Measurements from ENCODE around the gene SYT10.

The SYT10 gene
- total RNA-seq: 0 reads per million in 3 donors

- Histone ChIP-seq H3K9me3 (ENCODE audit: control insufficient read depth, low read length) (no peaks in the 10 kb centered on the region), H3K27me3 (replicated peaks; ENCODE audit: control insufficient read depth, insufficient read depth, low read length, poor library complexity, severe bottlenecking) (no peaks in the 10 kb centered on the region)
- no peak for DNase-seq
Measured at GRCh38 chr12:33439587-33440011, at the start of gene SYT10. SYT10 (minus strand) TSS chr12:33439819; CDS start chr12:33439522, 297 bp downstream.

DNA sequence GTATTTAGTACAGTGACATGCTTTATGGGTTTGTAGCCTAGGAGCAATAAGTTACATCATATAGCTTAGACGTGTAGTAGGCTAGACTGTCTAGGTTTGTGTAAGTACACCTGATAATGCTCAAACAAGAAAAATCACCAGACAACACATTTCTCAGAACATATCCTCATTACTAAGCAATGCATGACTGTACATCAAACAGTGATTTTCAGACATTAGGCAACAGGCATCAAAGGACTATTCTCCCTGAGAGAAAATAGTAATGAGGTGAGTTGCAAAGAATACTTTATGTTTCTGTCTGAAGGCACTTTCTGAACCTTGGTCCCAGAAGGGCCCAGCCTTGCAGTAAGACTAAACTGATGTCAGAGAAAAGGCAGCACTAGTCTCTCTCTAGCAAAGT is 48.4 kb upstream of the SYT10 start:
- Histone ChIP-seq H3K4me1 (ENCODE audit: control insufficient read depth, insufficient read depth, low read length, poor library complexity, severe bottlenecking) (no peaks in the 10 kb centered on the region), H3K27me3 (replicated peaks; ENCODE audit: control insufficient read depth, insufficient read depth, low read length, poor library complexity, severe bottlenecking) (no peaks in the 10 kb centered on the region), H3K27ac (ENCODE audit: insufficient read depth, low read length, poor library complexity, severe bottlenecking) (no peak overlapping the region), H3K4me3 (ENCODE audit: insufficient read depth, low read depth, low read length, poor library complexity, severe bottlenecking) (no peak overlapping the region), H3K36me3 (ENCODE audit: control insufficient read depth, insufficient read depth, low read length) (no peaks in the 10 kb centered on the region), H3K9me3 (ENCODE audit: control insufficient read depth, low read length) (no peaks in the 10 kb centered on the region)
- DNase-seq: no peak

More at GRCh38 chr12:33439587-33440011, at the start of gene SYT10:
- no peak within 1 kb of the TSS for H3K4me3 ChIP-seq (ENCODE audit: insufficient read depth, low read depth, low read length, poor library complexity, severe bottlenecking)
- H3K27ac ChIP-seq (ENCODE audit: insufficient read depth, low read length, poor library complexity, severe bottlenecking): no peak within 1 kb of the TSS
- H3K36me3 ChIP-seq (ENCODE audit: control insufficient read depth, insufficient read depth, low read length): no peaks in the 10 kb centered on the region
- peaks cover 4% of the 10 kb centered on the region for H3K4me1 ChIP-seq (ENCODE audit: control insufficient read depth, insufficient read depth, low read length, poor library complexity, severe bottlenecking)

DNA sequence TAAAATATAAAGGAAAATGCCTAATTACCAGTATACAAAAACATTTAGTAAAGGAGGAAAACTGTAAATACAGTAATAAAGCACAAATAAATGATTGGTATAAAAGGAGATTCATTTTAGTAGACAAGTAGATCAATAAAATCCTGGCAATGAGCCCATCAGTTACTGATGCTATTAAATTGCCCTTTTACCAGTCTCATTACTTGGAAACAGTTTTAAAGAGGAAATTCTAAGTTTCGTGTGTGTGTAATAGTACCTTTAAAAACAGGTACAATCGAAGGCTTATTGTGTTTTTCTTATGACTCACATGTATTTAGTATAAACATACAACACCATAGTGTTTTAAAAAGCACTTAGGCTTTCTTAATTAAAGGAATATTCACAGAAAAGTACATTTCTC is 46.4 kb upstream of the SYT10 start:
- Histone ChIP-seq H3K4me3 (ENCODE audit: insufficient read depth, low read depth, low read length, poor library complexity, severe bottlenecking) (no peak overlapping the region), H3K27ac (ENCODE audit: insufficient read depth, low read length, poor library complexity, severe bottlenecking) (no peak overlapping the region), H3K4me1 (ENCODE audit: control insufficient read depth, insufficient read depth, low read length, poor library complexity, severe bottlenecking) (no peaks in the 10 kb centered on the region), H3K27me3 (replicated peaks; ENCODE audit: control insufficient read depth, insufficient read depth, low read length, poor library complexity, severe bottlenecking) (no peaks in the 10 kb centered on the region), H3K36me3 (ENCODE audit: control insufficient read depth, insufficient read depth, low read length) (no peaks in the 10 kb centered on the region), H3K9me3 (ENCODE audit: control insufficient read depth, low read length) (no peaks in the 10 kb centered on the region)
- DNase-seq: no peak

GRCh38 chr12:33484161-33484560 is 44.5 kb upstream of the SYT10 start:
- Histone ChIP-seq H3K36me3 (ENCODE audit: control insufficient read depth, insufficient read depth, low read length) (no peaks in the 10 kb centered on the region), H3K4me3 (ENCODE audit: insufficient read depth, low read depth, low read length, poor library complexity, severe bottlenecking) (no peak overlapping the region), H3K27ac (ENCODE audit: insufficient read depth, low read length, poor library complexity, severe bottlenecking) (no peak overlapping the region), H3K4me1 (ENCODE audit: control insufficient read depth, insufficient read depth, low read length, poor library complexity, severe bottlenecking) (no peaks in the 10 kb centered on the region), H3K27me3 (replicated peaks; ENCODE audit: control insufficient read depth, insufficient read depth, low read length, poor library complexity, severe bottlenecking) (no peaks in the 10 kb centered on the region), H3K9me3 (ENCODE audit: control insufficient read depth, low read length) (no peaks in the 10 kb centered on the region)
- no peak for DNase-seq

GRCh38 chr12:33480366-33480765 is 40.7 kb upstream of the SYT10 start:
- DNase-seq: no peak
- Histone ChIP-seq H3K9me3 (ENCODE audit: control insufficient read depth, low read length) (no peaks in the 10 kb centered on the region), H3K4me3 (ENCODE audit: insufficient read depth, low read depth, low read length, poor library complexity, severe bottlenecking) (no peak overlapping the region), H3K27me3 (replicated peaks; ENCODE audit: control insufficient read depth, insufficient read depth, low read length, poor library complexity, severe bottlenecking) (no peaks in the 10 kb centered on the region), H3K36me3 (ENCODE audit: control insufficient read depth, insufficient read depth, low read length) (no peaks in the 10 kb centered on the region), H3K27ac (ENCODE audit: insufficient read depth, low read length, poor library complexity, severe bottlenecking) (no peak overlapping the region), H3K4me1 (ENCODE audit: control insufficient read depth, insufficient read depth, low read length, poor library complexity, severe bottlenecking) (no peaks in the 10 kb centered on the region)

GRCh38 chr12:33476058-33476457 is 36.4 kb upstream of the SYT10 start:
- no peaks in the 10 kb centered on the region for H3K9me3 ChIP-seq (ENCODE audit: control insufficient read depth, low read length)
- no peaks in the 10 kb centered on the region for H3K36me3 ChIP-seq (ENCODE audit: control insufficient read depth, insufficient read depth, low read length)
- H3K4me3 ChIP-seq (ENCODE audit: insufficient read depth, low read depth, low read length, poor library complexity, severe bottlenecking): no peak overlapping the region
- no peaks in the 10 kb centered on the region for H3K4me1 ChIP-seq (ENCODE audit: control insufficient read depth, insufficient read depth, low read length, poor library complexity, severe bottlenecking)
- H3K27me3 ChIP-seq (replicated peaks; ENCODE audit: control insufficient read depth, insufficient read depth, low read length, poor library complexity, severe bottlenecking): no peaks in the 10 kb centered on the region
- no peak overlapping the region for H3K27ac ChIP-seq (ENCODE audit: insufficient read depth, low read length, poor library complexity, severe bottlenecking)
- no peak for DNase-seq

DNA sequence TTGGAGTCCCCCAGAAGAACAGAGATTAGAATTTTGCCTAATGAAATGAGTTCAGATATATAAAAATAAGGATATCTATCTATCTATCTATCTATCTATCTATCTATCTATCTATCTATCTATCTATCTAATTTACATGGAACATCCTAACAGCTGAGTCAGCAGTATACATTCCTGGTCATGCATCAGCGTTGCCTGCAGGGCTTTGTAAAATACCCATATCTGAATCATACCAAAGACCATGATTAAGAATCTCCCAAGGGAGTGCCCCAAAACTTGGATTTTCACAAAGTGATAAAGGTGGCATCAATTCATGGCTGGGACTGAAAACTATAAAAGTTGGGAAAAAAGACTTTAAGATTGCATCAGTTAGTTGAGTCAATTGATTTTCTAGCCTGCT is 32.7 kb upstream of the SYT10 start:
- Histone ChIP-seq H3K27me3 (replicated peaks; ENCODE audit: control insufficient read depth, insufficient read depth, low read length, poor library complexity, severe bottlenecking) (no peaks in the 10 kb centered on the region), H3K9me3 (ENCODE audit: control insufficient read depth, low read length) (no peaks in the 10 kb centered on the region), H3K27ac (ENCODE audit: insufficient read depth, low read length, poor library complexity, severe bottlenecking) (no peak overlapping the region), H3K36me3 (ENCODE audit: control insufficient read depth, insufficient read depth, low read length) (no peaks in the 10 kb centered on the region), H3K4me1 (ENCODE audit: control insufficient read depth, insufficient read depth, low read length, poor library complexity, severe bottlenecking) (no peaks in the 10 kb centered on the region), H3K4me3 (ENCODE audit: insufficient read depth, low read depth, low read length, poor library complexity, severe bottlenecking) (no peak overlapping the region)
- no peak for DNase-seq

DNA sequence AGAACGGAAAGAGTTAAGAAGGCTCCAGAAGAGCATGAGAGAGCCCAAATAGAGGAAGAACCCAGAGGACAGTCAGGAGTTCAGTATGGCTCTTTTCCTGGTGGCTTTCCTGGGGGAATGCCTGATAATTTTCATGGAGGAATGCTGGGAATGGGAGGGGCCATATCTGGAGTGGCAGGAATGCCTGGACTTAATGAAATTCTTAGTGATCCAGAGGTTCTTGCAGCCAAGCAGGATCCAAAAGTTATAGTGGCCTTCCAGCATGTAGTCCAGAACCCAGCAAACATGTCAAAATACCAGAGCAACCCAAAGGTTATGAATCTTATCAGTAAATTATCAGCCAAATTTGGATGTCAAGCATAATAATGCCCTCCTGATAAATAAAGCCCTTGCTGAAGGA is 15.5 kb upstream of the SYT10 start:
- Histone ChIP-seq H3K36me3 (ENCODE audit: control insufficient read depth, insufficient read depth, low read length) (no peaks in the 10 kb centered on the region), H3K9me3 (ENCODE audit: control insufficient read depth, low read length) (no peaks in the 10 kb centered on the region), H3K27me3 (replicated peaks; ENCODE audit: control insufficient read depth, insufficient read depth, low read length, poor library complexity, severe bottlenecking) (no peaks in the 10 kb centered on the region), H3K4me1 (ENCODE audit: control insufficient read depth, insufficient read depth, low read length, poor library complexity, severe bottlenecking) (no peaks in the 10 kb centered on the region), H3K27ac (ENCODE audit: insufficient read depth, low read length, poor library complexity, severe bottlenecking) (no peak overlapping the region), H3K4me3 (ENCODE audit: insufficient read depth, low read depth, low read length, poor library complexity, severe bottlenecking) (no peak overlapping the region)
- no peak for DNase-seq

DNA sequence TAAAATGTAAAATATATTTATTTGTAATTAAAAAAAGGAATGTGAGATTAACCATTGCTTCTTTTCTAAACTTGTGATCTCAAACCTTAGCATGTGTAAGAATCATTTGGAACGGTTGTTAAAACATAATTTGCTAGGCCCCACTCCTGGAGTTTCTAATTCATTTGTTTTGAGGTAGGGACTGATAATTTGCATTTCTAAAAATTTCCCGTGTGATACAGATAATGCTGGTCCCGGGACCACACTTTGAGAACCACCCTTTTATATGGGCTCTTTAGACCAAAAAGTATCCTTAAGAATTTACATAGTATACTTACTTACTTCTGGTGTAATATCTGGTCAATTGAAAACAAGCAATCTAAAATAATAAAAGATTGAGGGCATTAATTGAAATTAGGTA is 10.9 kb upstream of the SYT10 start:
- Histone ChIP-seq H3K9me3 (ENCODE audit: control insufficient read depth, low read length) (no peaks in the 10 kb centered on the region), H3K36me3 (ENCODE audit: control insufficient read depth, insufficient read depth, low read length) (no peaks in the 10 kb centered on the region), H3K4me3 (ENCODE audit: insufficient read depth, low read depth, low read length, poor library complexity, severe bottlenecking) (no peak overlapping the region), H3K27ac (ENCODE audit: insufficient read depth, low read length, poor library complexity, severe bottlenecking) (no peak overlapping the region), H3K27me3 (replicated peaks; ENCODE audit: control insufficient read depth, insufficient read depth, low read length, poor library complexity, severe bottlenecking) (no peaks in the 10 kb centered on the region), H3K4me1 (ENCODE audit: control insufficient read depth, insufficient read depth, low read length, poor library complexity, severe bottlenecking) (no peaks in the 10 kb centered on the region)
- DNase-seq: no peak

- no peaks in the 10 kb centered on the region for H3K36me3 ChIP-seq (ENCODE audit: control insufficient read depth, insufficient read depth, low read length)
- no peaks in the 10 kb centered on the region for H3K27me3 ChIP-seq (replicated peaks; ENCODE audit: control insufficient read depth, insufficient read depth, low read length, poor library complexity, severe bottlenecking)
- peaks cover 4% of the 10 kb centered on the region for H3K4me1 ChIP-seq (ENCODE audit: control insufficient read depth, insufficient read depth, low read length, poor library complexity, severe bottlenecking)
- no peak overlapping the region for H3K27ac ChIP-seq (ENCODE audit: insufficient read depth, low read length, poor library complexity, severe bottlenecking)
- no peaks in the 10 kb centered on the region for H3K9me3 ChIP-seq (ENCODE audit: control insufficient read depth, low read length)
- H3K4me3 ChIP-seq (ENCODE audit: insufficient read depth, low read depth, low read length, poor library complexity, severe bottlenecking): no peak overlapping the region
- no peak for DNase-seq
Measured at GRCh38 chr12:33440477-33440876, 858 bp upstream of the SYT10 start.

Measured in effector memory CD4-positive, alpha-beta T cell (primary cell).